HG02973 (cell line): Measurements from ENCODE around the gene KRT32.
"Not testable (repeated sequence)": the region's sequence is repeated elsewhere in the genome, so short reads cannot be mapped to it uniquely, and the experiment has no call there.

ENCODE experiments used
- ATAC-seq: cut with Tn5 transposase; IDR thresholded peaks from one replicate; pipeline ENCODE4 v1.9.1; 2021; ENCODE audit warnings: moderate library complexity; ENCODE audit not compliant: unreplicated experiment

Gene KRT32

DNA sequence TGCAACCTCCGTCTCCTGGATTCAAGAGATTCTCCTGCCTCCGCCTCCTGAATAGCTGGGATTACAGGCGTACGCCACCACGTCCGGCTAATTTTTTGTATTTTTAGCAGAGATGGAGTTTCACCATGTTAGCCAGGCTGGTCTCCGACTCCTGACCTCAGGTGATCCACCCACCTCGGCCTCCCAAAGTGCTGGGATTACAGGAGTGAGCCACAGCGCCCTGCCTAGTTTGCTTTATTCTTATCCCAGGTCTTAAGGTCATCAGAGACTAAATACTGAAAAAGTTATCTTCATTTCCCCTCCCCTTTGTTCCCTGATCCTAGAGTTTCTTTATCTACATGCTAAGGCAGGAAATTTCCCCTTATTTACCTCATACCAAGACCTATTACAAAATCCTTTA, 36.8 kb downstream of the KRT32 start:
- ATAC-seq: not testable (repeated sequence)

DNA sequence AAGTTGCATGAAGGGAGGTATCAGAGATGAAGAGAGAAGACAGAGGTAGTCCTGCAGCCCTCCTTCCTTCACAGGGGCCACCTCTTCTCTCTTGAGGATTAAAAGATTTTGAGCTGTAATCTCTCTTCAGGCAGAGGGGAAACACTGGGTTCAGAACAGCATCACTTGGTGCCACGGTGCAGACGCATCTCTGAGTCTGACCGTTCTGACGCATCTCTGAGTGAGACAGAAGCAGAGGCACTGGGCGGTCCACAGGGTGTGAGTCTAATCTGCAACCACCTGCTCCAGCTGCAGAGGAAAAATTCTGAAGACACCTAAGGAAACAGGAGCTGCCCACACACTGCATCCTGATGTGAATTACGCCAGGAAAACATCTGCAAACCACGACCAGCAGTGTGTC, 37.5 kb downstream of the KRT32 start:
- no peak for ATAC-seq

DNA sequence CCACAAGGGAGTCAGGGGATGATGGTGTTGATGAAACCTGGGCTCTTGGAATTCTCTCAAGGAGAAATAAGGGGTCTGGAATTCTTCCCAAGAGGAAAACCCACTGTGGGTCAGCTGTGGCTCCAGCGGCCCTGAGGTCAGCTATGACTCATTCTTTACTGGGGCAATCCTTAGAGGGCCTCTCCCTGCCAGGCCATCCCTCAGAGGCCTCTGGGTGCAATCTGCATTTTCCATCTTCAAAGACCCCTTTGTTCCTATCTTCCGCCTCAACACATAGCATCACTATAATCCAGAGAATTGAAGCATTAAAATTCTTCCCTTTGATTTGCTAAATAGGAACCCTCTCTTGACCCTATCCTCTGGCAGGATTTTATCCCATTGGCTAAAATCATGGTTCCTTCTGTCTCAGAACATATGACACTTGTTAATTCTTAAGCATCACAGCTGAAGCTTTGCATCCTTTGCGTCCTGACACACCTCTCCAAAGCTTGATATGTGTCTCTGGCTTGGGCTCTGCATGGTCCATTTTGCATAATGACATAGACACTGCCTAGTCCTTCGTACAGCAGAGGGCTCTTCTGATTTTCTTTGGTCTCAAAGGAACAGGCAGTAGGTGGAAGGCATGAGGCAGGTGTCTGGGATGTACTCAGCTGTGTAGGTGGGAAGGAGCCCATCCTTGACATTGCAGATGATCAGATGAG, 38.4 kb downstream of the KRT32 start:
- no peak for ATAC-seq

DNA sequence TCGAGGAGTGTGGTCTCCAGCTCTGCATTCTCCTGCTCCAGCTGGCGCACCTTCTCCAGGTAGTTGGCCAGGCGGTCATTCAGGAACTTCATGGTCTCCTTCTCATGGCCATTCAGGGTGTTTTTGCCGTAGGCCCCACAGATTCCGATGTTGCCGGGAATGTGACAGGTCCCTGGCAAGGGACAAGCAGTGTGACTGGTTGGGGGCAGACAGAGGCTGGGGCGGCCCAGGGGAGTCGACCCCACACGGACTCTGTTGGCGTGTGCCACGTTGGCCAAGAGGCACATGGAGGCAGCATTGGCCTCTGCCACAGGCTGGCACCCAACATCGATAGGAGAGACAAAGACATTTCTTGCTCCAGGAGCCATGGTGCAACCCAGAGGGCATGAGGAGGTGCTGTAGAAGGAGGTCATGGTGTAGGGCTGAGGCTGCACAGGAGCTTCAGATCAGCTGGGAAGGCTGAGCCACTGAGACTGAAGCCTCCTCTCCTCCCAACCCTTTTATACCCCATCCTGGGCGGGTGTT, 43.0 kb downstream of the KRT32 start, which contains the start of gene KRT37:
KRT37 (minus strand) TSS at position 475 of the 525 bp plus-strand sequence; CDS start at position 413, 62 bp downstream.
- ATAC-seq: no peak

DNA sequence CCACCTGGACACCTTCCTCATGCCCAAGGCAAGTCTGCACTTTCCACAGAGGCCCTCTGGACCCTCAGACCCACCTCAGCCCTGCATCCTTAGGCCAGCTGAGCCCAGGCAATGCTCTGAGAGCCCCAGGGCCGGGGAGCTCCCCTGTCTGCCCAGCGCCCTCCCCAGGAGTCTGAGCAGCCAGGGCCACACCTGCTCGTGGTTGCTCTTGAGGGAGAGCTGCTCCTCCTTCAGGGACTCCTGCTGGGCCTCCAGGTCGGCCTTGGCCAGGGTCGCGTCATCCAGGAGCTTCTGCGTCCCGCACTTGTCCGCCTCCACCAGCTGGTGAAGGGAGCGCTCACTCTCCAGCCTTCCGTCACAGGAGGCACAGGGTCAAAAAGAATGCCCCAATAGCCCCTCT, 44.6 kb downstream of the KRT32 start:
- ATAC-seq: not testable (repeated sequence)

DNA sequence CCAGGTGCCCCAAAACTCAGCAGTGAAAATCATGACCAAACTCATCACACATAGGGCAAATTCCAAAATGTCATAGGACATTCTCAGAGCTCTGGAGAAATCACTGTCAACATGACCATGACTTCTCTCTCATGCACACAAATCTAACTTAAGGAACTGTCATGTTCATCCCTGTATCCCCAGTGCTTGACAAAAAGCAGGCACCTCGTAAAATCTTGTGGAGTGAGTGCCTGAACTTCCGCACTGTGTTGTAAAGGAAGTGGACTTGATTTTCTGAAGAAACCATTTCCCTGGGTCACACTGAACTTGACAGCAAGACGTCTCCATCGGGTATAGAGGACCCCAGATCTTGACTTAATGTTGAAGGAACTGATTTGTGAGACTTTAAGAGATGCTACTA, 45.6 kb downstream of the KRT32 start:
- ATAC-seq: no peak

DNA sequence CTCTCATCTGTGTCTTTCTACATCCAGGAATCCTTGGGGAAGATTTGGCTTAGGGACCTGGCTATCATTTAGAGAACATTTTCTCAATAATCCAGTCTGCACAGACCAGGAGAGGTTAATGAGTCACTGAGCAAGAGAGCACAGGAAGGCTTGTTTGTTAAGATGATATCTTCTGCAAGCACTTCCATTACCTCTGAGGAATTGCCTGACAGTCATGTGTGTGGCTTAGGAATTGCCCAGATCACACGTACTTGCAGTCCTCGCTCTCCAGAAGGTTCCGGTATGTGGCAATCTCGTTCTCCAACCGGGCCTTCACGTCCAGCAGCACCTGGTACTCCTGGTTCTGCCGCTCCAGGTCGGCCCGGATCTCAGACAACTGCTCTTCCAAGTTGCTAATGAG, 46.1 kb downstream of the KRT32 start:
- ATAC-seq: no peak

DNA sequence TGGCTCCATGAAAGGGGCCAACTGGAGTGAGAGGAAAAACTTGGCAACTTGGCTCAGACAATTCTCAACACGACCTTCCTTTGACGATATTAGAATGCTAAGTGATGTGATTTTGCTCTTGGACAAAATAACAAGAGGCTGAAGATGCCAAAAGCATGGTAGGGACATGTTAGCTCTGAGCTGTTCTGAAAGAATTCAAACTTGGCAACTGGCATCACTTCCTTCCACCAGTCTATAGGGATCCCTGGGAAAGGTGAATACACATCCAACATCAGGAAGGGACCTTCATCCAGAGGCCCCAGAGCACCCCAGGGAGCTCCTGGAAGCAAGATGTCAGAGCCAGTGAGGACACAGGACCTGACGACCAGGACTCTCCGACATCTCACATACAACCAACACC, 47.1 kb downstream of the KRT32 start:
- ATAC-seq: no peak

DNA sequence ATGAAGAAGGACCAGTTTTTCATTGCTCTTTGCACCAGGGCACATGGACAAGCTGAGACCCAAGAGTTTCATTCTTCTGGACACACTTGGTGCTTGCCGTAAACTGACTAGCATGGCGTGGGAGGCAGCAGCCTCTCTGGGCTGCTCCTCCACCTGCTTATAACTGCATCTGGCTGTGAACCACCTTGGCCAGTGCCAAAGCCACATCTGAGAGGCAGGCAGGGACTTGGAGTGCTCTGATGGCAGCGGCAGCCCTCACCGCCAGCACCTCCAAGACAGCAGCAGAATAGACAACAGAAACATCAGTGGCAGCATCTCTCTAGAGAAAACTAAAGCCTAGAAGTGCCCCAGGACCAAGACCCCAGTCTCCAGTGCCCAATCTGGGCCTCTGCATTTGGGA, 47.5 kb downstream of the KRT32 start:
- no peak for ATAC-seq

DNA sequence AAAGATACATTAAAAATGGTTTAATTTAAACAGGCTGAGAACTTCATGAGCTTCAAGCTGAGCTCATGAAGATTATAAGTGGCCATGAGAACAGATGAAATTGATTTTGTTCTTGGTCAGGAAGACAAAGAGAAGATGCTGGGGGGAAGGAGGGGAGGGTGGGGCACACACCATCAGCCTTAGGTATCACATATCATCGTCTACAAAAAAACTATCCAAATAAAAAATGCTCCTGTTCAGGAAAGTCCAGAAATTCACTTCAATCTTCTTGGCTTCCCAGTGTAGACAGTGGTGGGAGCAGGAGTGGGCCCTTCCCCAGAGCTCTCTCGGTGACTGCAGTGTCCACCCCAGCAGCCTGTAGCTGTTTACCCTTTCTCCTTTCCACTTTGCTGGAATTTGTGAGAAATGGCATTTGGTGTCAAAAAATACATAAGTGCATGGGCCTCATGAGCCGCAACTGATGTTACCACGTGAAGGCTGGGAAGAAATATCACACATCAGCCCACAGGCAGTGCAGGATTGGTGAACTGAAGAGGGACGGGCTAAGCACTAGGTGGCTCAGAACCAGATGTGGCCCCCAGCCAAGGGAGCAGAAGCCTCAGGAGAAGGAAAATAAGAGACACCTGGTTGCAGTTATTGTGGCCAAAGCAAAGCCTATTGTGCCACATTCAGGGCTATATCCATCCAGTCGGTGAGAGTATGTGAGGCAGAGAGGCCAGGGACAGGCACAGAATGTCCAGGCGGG, 48.9 kb downstream of the KRT32 start:
- ATAC-seq: no peak

DNA sequence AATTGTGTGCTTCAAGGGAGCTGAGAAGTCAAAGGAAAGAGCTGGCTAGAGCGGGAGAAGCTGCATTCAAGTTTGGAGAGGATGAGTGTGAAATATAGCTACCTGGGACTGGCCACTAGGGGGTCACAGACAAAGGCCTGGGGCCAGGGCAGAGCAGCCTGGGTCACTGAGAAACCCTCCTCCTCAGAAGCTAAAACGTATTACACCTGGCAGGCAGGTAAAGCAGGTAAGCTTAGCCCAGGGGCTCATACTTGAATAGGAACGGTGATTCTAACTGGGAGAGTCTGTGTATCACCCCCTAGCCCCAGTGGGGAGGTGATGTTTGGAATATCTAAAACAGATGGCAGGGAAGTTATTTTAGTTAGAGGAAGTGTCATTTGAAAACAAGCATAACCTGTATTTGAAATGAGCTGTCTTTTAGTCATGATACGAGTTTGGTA, 49.6 kb downstream of the KRT32 start:
- no peak for ATAC-seq

DNA sequence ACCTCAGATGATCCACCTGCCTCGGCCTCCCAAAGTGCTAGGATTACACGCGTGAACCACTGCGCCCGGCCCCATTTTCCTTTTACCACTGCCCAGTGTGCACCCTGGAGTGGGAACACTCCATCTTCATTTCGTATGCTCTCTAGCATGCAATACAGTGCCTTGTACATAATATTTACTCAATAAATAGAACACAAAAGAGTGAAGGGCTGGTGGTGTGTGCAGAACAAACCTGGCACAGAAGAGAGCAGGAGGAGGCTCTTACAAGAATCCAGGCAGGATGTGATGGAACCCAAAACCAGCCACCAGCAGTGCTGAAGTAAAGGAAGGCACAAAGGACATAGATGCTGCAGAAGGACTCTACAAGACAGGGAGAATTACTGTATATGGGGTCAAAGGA, 50.1 kb downstream of the KRT32 start:
- no peak for ATAC-seq

DNA sequence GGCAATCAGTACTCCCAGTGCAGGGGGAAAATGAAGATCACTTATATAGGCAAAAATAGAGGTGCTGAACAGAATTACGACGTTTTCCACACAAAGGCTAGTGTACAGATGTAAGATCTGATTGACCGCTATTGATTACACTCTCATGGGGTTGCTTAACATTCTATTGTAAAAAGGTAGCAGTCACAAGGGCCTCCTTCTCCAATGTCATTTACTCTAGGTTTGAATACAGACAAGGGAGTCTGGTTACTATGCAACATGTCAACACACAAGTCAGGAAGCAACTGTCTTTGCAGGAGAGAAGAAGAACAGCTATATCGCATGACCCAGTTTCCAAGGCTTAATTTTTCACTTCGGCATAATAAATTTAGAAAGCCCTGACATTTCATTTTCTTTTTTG, 50.7 kb downstream of the KRT32 start:
- ATAC-seq: no peak

DNA sequence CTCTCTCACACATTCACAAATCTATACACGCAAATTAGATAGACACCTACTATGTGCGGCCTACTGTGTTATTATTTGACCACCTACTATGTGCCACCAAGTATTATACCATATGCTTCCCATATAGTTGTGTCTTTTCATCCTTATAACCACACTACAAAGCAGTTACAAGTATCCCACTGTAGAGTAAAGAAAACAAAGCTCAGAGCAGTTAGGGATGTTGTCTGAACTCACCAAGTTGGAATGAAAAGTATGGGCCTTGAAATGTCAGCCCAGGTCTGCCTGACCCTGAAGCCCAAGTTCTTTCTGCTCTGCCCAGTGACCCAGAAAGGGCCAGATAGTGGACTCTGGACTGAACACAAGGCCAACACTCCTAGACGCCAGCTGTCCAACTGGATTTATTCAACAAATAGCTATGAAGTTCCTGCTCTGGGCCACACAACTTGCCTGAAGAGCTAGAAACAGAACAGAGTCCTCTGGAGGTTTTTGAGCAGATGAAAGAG, 51.3 kb downstream of the KRT32 start:
- no peak for ATAC-seq

DNA sequence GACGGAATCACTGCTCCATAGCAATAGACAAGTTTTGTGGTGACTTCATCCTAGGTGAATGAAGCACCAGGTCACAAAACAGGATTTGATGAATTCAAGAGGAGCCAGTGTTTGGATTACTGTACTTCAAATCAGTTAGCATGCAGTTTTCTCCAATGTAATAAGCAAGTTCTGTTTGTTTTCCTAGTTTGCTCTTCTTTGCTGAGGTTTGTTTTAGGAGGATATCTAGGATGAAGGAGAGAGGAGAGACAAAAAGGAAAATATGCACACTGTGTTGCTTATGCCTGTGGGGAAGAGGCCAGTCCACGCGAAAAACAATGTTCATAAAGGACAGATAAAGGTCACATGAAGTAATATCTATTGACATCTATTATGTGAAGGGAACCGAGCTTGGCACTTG, 51.8 kb downstream of the KRT32 start:
- no peak for ATAC-seq

DNA sequence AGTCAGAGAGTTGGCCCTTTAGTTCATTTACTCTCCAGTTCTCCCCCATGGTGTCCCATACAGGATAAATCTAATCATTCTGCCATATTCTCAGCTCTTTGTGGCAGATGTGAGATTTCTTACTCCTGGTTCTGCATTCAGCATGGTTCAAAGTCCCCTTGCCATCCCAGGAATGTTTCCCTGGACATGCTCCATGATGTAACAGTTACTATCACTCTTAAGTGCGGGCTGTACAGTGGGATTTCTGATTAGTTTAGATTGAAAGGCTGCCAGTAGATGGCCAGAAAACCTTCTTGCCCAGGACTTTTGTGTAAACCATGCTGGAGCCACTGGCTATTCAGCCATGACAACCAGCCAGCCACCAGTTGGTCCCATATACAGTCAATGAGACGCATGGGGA, 53.2 kb downstream of the KRT32 start:
- ATAC-seq: no peak

DNA sequence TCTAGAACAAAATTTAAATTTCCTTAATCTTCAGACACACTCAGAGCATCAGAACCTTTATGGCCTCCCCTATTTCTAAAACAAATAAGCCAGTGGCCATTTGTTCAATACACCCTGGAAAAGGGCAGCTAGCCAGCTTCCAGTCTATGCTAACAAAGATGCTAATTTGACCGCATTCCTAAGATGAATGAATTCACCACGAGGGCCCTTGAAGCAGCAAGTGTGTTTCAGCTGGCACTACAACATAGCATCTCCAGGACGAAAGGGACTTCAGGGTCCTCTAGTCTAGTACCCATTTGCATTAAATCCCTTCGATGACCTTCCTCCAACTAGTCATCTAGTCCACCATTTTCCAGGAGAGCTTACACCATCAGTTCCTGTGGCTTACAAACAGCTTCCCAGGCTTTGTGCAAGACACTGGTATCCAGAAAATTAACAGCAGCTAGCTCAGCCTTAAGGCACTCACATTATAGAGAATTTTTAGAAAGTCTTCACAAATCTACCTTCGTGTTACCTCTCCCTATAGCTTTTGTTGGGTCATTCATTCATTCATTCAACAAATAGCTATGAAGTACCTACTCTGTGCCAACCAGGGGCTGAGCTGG, 53.7 kb downstream of the KRT32 start:
- no peak for ATAC-seq

DNA sequence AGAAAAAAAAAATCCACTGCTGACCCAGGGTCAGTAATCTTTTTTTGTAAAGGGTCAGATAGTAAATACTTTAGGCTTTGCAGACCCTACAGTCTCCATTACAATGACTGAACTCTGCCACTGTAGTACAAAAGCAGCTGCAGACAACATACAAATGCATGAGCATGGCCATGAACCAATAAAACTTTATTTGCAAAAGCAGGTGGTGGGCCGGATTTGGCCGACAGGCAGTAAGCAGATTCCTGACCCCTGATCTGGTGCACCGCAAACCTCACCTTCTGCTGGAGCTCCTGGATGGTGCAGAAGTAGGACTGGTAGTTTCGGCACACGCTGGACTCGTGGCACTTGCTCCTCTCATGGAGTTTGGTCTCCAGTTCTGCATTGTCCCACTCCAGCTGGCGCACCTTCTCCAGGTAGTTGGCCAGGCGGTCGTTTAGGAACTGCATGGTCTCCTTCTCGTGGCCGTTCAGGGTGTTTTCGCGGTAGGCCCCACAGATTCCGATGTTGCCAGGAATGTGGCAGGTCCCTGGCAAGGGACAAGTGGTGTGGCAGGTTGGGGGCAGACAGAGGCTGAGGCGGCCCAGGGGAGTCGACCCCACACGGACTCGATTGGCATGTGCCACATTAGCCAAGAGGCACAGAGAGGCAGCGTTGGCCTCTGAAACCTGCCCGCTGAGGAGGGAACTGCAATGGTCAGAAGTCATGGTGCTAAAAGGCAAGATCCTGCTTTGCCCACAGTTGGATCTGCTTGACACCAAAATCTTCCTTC, 55.9 kb downstream of the KRT32 start:
- no peak for ATAC-seq
